ENCODE data around the gene RNF217. TPM values are rescaled to one million over a fixed set of nuclear protein-coding genes. Genes with fewer than 3 reads are reported as not detected.
A peak's percentile ranks its signal among the peaks of the same experiment; 100 is the strongest.

RNF217 gene
- total RNA-seq, 1 donor from 2014 or later: 20.5 TPM

DNA sequence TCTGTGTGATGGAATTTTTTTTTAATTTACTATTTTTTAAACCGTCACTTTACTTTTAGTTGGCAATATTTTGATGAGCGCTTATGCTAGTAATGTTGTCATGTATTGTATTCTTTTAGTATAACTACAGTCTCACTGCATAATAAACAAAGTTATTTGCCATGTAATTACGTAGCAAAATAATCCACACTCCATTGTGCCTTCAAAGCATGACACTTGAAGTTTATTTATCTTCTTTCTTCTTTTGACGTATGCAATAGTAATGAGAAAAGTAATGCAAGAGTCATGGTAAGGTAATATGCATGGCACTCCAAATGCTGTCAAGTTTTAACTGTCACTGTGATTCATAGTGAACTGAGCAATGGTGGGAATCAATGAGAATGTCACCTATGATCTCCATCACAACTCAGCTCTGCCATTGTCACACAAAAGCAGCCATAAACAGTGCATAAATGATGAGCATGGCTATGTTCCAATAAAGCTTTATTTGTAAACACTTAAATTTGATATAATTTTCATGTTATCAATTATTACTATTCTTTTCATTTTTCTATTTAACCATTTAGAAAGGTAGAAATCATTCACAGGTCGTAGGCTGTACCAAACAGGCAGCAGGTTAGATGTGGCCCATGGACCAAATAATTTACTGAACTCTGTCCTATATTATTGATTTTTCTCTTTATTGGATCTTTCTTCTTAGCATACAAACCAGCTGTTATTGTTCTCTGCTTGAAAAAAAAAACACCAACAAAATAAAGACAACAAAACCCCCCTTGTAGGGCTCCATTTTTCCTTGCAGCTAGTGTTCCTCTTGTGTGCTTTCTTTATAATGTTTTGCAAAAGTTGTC lies 27.1 kb downstream of the RNF217 start:
- no peak for DNase-seq (ENCODE audit: low read depth, low spot score)

- DNase-seq (ENCODE audit: low read depth, low spot score): no peak
These were observed 28.8 kb downstream of the RNF217 start for GRCh38 chr6:124990988-124991387.

GRCh38 chr6:124991764-124992295 lies 29.6 kb downstream of the RNF217 start:
- DNase-seq (ENCODE audit: low read depth, low spot score): no peak

DNA sequence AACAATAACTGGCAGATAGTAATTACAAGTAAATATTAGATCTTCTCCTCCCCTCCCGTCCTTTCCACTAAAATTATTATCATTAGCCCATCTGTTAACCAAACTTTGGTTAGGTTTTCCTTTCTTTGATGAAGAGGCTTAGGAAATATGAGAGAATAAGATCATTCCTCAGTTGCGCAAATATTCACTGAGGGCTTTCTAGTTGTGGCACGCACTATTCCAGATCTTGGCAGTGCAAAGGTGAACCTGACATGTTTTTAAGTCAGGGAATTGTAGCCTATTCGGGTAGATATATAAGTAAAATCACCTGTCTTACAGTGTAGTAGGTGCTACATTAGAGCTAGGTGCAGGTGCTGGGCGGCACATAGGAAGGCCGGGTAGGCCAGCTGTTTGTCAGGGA lies 31.1 kb downstream of the RNF217 start:
- DNase-seq (ENCODE audit: low read depth, low spot score): no peak

- no peak for DNase-seq (ENCODE audit: low read depth, low spot score)
These were observed 32.4 kb downstream of the RNF217 start for GRCh38 chr6:124994648-124995047.

DNA sequence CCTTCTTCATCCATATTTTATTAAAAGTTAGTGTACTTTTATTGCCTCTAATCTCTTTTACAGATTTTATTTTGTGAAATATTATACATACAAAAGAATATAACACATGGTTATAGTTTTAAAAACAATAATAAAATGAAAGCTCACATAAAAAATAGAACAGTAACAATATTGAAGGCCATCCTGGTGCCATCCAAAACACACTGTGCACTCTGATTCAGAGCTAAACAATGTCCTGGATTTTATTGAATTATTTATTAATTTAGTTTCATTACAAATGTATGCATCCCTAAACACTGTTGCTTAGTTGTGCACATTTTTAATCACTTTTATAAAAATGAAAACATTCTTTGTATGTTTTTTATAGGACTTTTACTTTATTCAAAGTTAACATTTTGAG lies 32.9 kb downstream of the RNF217 start:
- DNase-seq (ENCODE audit: low read depth, low spot score): no peak

- DNase-seq (ENCODE audit: low read depth, low spot score): no peak
These were observed 33.5 kb downstream of the RNF217 start for GRCh38 chr6:124995645-124996325.

DNA sequence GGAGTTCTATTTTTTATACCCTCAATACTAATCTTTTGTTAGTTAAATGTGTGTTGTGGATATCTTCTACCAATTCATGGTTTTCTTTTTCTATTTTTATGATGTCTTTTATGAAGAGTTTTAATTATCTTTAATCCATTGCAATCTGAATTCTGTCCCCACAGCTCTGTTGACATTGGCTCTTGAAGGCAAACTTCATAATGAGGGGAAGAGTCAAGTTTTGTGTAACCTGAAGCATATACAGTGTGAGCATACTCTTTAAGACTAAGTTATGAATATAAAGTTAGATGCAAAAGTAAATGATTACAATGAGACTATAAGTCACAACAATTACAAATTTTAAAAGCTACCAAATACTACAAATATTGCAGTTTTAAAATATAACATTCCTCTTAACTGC lies 34.2 kb downstream of the RNF217 start:
- DNase-seq (ENCODE audit: low read depth, low spot score): no peak

GRCh38 chr6:124997196-124997875 lies 35.1 kb downstream of the RNF217 start:
- DNase-seq (ENCODE audit: low read depth, low spot score): no peak

GRCh38 chr6:124999105-124999764 lies 37.0 kb downstream of the RNF217 start:
- no peak for DNase-seq (ENCODE audit: low read depth, low spot score)

GRCh38 chr6:125001684-125002405 lies 39.6 kb downstream of the RNF217 start:
- DNase-seq (ENCODE audit: low read depth, low spot score): peak; percentile 13

- no peak for DNase-seq (ENCODE audit: low read depth, low spot score)
These were observed 40.1 kb downstream of the RNF217 start for GRCh38 chr6:125002406-125002741.

DNA sequence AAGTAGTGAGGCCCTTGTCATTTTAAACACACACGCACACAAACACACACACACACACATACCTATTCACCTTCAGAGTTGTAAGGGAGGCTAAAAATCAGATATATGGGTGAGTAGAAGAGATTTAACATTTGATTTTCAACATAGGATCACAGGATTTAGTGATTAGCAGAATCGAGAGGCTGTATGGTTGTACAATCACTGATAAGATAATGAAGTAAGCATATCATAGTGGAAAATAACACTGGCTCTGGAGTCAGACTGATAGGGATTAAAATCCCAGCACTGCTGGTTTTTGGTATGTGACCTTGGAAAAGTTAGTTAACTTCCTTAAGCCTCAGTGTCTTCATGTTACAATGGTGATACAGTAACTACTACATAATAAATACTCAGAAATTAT lies 40.8 kb downstream of the RNF217 start:
- DNase-seq (ENCODE audit: low read depth, low spot score): no peak

DNA sequence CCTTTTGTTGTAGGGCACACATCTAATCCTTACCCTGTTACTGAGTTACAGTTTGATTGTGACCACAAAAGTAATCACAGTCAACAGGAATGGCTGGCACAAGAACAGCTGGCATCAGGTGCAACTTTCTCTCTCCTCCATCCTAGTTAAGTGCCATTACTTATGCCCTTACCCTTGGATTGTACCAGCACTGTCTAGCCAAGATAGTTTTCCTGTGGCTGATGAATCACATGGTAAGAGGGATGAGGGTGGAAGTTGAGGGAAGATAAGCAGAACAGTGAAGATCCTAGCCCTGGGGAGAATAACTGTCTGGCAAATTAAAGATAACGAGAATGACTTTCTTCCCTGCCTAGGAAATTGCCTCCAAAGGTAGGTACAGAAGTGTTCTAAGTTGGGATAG lies 42.0 kb downstream of the RNF217 start:
- DNase-seq (ENCODE audit: low read depth, low spot score): no peak

DNA sequence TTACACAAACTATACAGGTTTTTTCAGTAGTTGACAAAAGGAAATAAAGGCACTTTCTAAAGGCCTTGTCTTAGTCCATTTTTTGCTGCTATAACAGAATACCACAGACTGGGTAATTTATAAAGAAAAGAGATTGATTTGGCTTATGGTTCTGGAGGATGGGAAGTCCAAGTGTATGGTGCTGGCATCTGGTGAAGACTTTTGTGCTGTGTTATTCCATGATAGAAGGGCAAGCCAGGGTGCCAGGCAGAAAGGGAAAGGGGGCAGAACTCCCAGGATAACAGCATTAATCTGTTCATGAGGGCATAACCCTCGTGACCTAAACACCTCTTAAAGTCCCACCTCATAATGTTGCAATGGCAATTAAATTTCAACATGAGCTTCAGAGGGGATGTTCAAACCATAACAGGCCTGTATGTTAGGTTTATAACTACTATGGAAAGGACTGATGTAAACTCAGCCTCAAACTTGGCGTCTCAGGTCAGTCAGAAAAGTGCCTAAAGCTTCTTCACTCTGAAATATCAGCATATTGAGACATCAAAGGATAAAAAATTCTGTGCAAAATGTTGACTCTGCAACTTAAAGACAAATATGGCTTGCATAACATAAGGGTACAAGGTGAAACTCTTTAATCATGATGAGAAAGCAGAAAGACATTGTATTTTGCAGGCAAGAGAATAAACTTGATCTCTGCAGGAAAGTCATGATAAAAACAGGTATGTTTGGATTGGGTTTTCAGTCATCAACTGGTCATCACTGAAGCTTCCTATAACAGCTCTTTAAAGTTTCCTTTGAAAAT lies 42.8 kb downstream of the RNF217 start:
- DNase-seq (ENCODE audit: low read depth, low spot score): no peak

DNA sequence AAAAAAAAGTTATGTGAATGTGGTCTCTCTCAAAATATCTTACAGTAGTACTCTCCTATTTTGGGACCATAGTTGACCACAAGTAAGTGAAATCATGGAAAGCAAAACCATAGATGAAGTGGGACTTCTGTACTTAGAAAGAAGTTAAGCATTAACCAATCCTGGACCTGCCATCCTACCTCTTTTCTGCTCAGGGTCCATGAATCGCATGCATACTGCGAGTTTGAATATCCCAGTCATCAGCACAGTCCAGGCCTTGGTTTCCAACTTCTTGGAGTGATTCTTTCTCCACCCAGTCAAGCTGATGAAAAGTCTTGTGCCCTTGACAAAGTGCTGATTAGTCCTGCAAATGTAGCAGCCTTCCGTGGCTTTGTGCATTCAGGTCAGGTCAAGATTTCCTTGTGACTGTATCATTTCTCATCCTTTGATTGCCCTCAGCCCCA lies 46.0 kb downstream of the RNF217 start:
- no peak for DNase-seq (ENCODE audit: low read depth, low spot score)

- no peak for DNase-seq (ENCODE audit: low read depth, low spot score)
These were observed 46.7 kb downstream of the RNF217 start for GRCh38 chr6:125008957-125009356.

GRCh38 chr6:125009578-125009977 lies 47.3 kb downstream of the RNF217 start:
- DNase-seq (ENCODE audit: low read depth, low spot score): no peak

- DNase-seq (ENCODE audit: low read depth, low spot score): peak; percentile 3
These were observed 51.9 kb downstream of the RNF217 start for GRCh38 chr6:125013938-125014660.

GRCh38 chr6:125014661-125014957 lies 52.4 kb downstream of the RNF217 start:
- DNase-seq (ENCODE audit: low read depth, low spot score): no peak
